GM23338 (cell line): ENCODE measurements around the gene OMP.

Experiments used
- CREB1 ChIP-seq: fragments of 250-450 bp; sonication (Bioruptor Pico); IDR thresholded peaks from 2 replicates; pipeline ENCODE4 v1.5.0; 2020; ENCODE audit warnings: low read depth, mild to moderate bottlenecking, moderate library complexity
- CTCF ChIP-seq, 2 experiments: fragments of 200-600 bp in 1 of 2; sonication (generic) in 1 of 2; conservative IDR thresholded peaks; 2 replicates each; pipeline versions ENCODE4 v1.5.1 to v1.6.1; 2016 to 2017; ENCODE audit warnings: antibody characterized with exemption in 2 of 2, low read depth in 2 of 2, mild to moderate bottlenecking in 2 of 2, moderate library complexity in 1 of 2
- EZH2 ChIP-seq: fragments of 200-600 bp; sonication (generic); IDR thresholded peaks from one replicate; pipeline ENCODE4 v1.8.0; 2017; ENCODE audit warnings: antibody characterized with exemption, mild to moderate bottlenecking, low read depth; ENCODE audit not compliant: unreplicated experiment
- EZH2phosphoT487 ChIP-seq: fragments of 200-600 bp; sonication (generic); IDR thresholded peaks from one replicate; pipeline ENCODE4 v1.8.1; 2018; ENCODE audit warnings: antibody characterized with exemption; ENCODE audit not compliant: unreplicated experiment
- JUNB ChIP-seq: IDR thresholded peaks from one replicate; pipeline ENCODE4 v1.6.1; 2016; ENCODE audit warnings: antibody characterized with exemption; ENCODE audit not compliant: unreplicated experiment
- NANOG ChIP-seq: IDR thresholded peaks from 2 replicates; pipeline ENCODE4 v1.6.1; 2016; ENCODE audit warnings: antibody characterized with exemption, borderline replicate concordance
- POLR2AphosphoS5 ChIP-seq: IDR thresholded peaks from 2 replicates; pipeline ENCODE4 v1.6.1; 2016; ENCODE audit warnings: antibody characterized with exemption, low read depth
- REST ChIP-seq: IDR thresholded peaks from one replicate; pipeline ENCODE4 v1.6.1; 2018; ENCODE audit warnings: antibody characterized with exemption; ENCODE audit not compliant: unreplicated experiment
- STAT1 ChIP-seq: IDR thresholded peaks from one replicate; pipeline ENCODE4 v1.6.1; 2016; ENCODE audit warnings: antibody characterized with exemption; ENCODE audit not compliant: unreplicated experiment
- ZNF114 ChIP-seq: fragments of 250-450 bp; sonication (Bioruptor Pico); IDR thresholded peaks from 2 replicates; pipeline ENCODE4 v1.5.0; 2020; ENCODE audit warnings: mild to moderate bottlenecking, moderate library complexity
- ZNF462 ChIP-seq: fragments of 250-450 bp; sonication (Bioruptor Pico); IDR thresholded peaks from 2 replicates; pipeline ENCODE4 v1.5.0; 2020; ENCODE audit warnings: mild to moderate bottlenecking, moderate library complexity
- TF ChIP-seq, protein P1 (sequence below): IDR thresholded peaks from 2 replicates; pipeline ENCODE4 v1.6.1; 2016; ENCODE audit warnings: antibody characterized with exemption

DNA sequence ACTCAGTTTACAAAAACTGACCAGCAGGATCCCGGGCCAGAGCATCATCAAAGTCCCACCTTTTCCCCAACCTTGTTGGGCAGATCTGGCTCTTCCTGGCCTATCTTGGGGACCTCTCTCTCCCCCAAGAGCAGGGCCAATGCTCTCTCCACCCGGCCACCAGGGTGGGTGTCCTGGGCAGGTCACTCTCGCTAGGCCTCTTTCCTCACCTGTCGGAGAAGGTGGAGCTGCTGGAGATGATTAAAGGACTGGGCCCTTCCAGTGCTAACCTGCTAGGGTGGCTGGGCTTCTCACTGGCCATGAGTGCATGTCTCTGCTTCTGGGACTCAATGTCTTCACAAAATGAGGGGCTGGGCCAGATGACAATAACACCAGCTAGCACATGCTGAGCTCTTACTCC is 38.8 kb upstream of the OMP start:
- TF ChIP-seq EZH2phosphoT487 (no peak), REST (no peak), CTCF (conservative IDR thresholded peaks at IDR 0.05; ENCODE audit: low read depth in 2 of 2) (no peak), JUNB (no peak), EZH2 (no peak), POLR2AphosphoS5 (no peak), NANOG (no peak), CREB1 (CRISPR knock-in tag) (no peak), ZNF462 (CRISPR knock-in tag) (no peak), ZNF114 (no peak), STAT1 (no peak)
- TF ChIP-seq, protein P1, sequence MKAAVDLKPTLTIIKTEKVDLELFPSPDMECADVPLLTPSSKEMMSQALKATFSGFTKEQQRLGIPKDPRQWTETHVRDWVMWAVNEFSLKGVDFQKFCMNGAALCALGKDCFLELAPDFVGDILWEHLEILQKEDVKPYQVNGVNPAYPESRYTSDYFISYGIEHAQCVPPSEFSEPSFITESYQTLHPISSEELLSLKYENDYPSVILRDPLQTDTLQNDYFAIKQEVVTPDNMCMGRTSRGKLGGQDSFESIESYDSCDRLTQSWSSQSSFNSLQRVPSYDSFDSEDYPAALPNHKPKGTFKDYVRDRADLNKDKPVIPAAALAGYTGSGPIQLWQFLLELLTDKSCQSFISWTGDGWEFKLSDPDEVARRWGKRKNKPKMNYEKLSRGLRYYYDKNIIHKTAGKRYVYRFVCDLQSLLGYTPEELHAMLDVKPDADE, result no peak
